ENCODE results near the gene PIP5K1B.

GRCh38 chr9:68931821-68932220, 226.8 kb downstream of the PIP5K1B start:
- TF ChIP-seq CTCF (conservative IDR thresholded peaks at IDR 0.05 in 1 of 2, IDR thresholded peaks at IDR 0.05 in 1 of 2; ENCODE audit: extremely low read depth in 1 of 2, insufficient read depth in 1 of 2, low read depth in 1 of 2, low read length in 2 of 2) (no peak), EZH2 (IDR thresholded peaks at IDR 0.05; ENCODE audit: borderline replicate concordance, low read length) (no peak)

All from mammary epithelial cell (primary cell).